ENCODE data around the gene GINS1.

Gene GINS1

DNA sequence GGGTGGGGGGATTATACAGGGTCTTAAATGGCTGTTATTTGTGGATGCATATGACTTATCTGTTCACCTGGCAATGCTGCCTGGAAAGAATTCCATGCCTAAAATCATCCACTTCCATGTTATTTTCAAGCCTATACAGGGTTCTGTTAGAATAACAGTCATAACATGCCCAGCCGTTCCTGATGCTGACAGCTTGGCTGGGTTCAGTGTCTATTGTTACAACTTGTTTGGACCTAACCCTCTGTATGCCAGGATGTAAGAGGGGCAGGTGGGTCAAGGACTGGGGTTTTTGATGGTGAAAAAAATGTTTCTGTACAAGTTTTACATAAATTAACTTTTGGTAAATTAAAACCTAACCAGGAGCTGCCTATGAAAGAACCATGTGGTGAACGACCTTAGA is 79.8 kb downstream of the GINS1 start:
- TF ChIP-seq, protein P1, sequence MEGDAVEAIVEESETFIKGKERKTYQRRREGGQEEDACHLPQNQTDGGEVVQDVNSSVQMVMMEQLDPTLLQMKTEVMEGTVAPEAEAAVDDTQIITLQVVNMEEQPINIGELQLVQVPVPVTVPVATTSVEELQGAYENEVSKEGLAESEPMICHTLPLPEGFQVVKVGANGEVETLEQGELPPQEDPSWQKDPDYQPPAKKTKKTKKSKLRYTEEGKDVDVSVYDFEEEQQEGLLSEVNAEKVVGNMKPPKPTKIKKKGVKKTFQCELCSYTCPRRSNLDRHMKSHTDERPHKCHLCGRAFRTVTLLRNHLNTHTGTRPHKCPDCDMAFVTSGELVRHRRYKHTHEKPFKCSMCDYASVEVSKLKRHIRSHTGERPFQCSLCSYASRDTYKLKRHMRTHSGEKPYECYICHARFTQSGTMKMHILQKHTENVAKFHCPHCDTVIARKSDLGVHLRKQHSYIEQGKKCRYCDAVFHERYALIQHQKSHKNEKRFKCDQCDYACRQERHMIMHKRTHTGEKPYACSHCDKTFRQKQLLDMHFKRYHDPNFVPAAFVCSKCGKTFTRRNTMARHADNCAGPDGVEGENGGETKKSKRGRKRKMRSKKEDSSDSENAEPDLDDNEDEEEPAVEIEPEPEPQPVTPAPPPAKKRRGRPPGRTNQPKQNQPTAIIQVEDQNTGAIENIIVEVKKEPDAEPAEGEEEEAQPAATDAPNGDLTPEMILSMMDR (IDR thresholded peaks at IDR 0.05; ENCODE audit: low read length) = no peak
- no peak for TF ChIP-seq EZH2 (IDR thresholded peaks at IDR 0.05; ENCODE audit: borderline replicate concordance, low read length)
- no peaks in the 10 kb centered on the region for H3K4me1 ChIP-seq (ENCODE audit: insufficient read depth, low read length, severe bottlenecking)
- no peaks in the 10 kb centered on the region for H3K36me3 ChIP-seq (ENCODE audit: insufficient read depth, low read length)
- no peaks in the 10 kb centered on the region for H3F3A ChIP-seq (ENCODE audit: insufficient read depth, low read length)
- no peak overlapping the region for H3K4me2 ChIP-seq (ENCODE audit: low read length)
- H3K27ac ChIP-seq (ENCODE audit: low read depth, low read length, poor library complexity, severe bottlenecking) = no peak overlapping the region
- H4K20me1 ChIP-seq (ENCODE audit: insufficient read depth, low read length) = no peaks in the 10 kb centered on the region
- no peaks in the 10 kb centered on the region for H3K27me3 ChIP-seq (ENCODE audit: insufficient read depth, low read length)
- H3K4me3 ChIP-seq (ENCODE audit: low read depth, low read length, poor library complexity, severe bottlenecking) = no peak overlapping the region
- H2AFZ ChIP-seq (ENCODE audit: low read length) = no peak overlapping the region
- H3K79me2 ChIP-seq (ENCODE audit: insufficient read depth, low read length) = no peaks in the 10 kb centered on the region
- H3K9me2 ChIP-seq (ENCODE audit: low read depth, low read length) = no peaks in the 10 kb centered on the region
- no peak overlapping the region for H3K9ac ChIP-seq (ENCODE audit: low read length)
- no peaks in the 10 kb centered on the region for H3K9me3 ChIP-seq (ENCODE audit: low read length)

DNA sequence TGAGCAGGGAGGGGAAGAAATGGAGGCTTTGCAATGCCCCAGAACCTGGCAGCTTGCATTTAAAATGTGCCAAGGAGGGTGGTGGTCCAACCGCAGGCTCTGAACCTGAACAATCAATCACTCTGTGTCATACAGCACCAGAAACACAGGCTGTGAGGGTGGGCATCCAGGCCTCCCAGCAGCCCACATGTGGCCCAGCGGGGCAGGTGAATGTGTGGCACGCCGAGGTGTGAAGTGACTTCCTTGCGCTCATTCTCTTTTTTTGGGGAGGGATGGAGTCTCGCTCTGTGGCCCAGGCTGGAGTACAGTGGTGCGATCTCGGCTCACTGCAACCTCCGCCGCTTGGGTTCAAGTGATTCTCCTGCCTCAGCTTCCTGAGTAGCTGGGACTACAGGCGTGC is 80.5 kb downstream of the GINS1 start:
- Histone ChIP-seq H2AFZ (ENCODE audit: low read length) (no peak overlapping the region), H3K9me2 (ENCODE audit: low read depth, low read length) (no peaks in the 10 kb centered on the region), H3K27me3 (ENCODE audit: insufficient read depth, low read length) (no peaks in the 10 kb centered on the region), H3K36me3 (ENCODE audit: insufficient read depth, low read length) (no peaks in the 10 kb centered on the region), H3K4me1 (ENCODE audit: insufficient read depth, low read length, severe bottlenecking) (no peaks in the 10 kb centered on the region), H3K79me2 (ENCODE audit: insufficient read depth, low read length) (no peaks in the 10 kb centered on the region), H3F3A (ENCODE audit: insufficient read depth, low read length) (no peaks in the 10 kb centered on the region), H3K27ac (ENCODE audit: low read depth, low read length, poor library complexity, severe bottlenecking) (no peak overlapping the region), H3K4me3 (ENCODE audit: low read depth, low read length, poor library complexity, severe bottlenecking) (no peak overlapping the region), H4K20me1 (ENCODE audit: insufficient read depth, low read length) (no peaks in the 10 kb centered on the region), H3K4me2 (ENCODE audit: low read length) (no peak overlapping the region), H3K9ac (ENCODE audit: low read length) (no peak overlapping the region), H3K9me3 (ENCODE audit: low read length) (no peaks in the 10 kb centered on the region)
- TF ChIP-seq EZH2 (IDR thresholded peaks at IDR 0.05; ENCODE audit: borderline replicate concordance, low read length) = no peak
- TF ChIP-seq, protein P1 (IDR thresholded peaks at IDR 0.05; ENCODE audit: low read length) = no peak

DNA sequence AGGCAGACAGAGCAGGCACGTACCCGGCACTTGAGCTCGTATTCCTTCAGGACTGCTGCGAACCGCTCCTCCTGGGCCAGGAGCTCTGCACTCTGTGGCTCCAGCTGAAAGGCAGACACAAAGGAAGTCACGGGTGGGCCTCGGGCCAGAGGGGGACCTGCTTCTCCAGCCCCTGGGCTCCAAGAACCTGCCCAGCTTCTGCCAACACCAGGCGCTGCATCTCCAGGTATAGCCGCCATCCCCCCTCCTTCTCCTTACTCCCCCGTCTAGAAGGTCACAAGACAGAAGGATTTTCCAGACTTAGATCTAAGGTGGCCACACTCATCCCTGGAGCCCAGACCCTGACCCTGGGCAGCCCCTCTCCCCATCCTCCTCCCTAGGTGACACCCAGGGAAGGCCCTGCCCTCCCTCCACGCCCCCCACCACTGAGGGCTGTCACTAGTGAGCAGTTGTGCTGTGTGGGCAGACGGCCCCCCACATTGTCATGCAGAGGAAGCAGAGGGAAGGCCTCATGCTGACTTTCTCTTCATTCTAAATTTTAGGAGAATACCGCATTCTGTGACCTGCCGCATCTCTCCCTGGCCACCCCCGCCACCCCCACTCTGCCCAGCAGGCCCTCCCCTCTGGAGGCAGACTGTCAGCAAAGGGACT is 81.9 kb downstream of the GINS1 start:
- Histone ChIP-seq H3K9ac (ENCODE audit: low read length) (no peak overlapping the region), H3K27ac (ENCODE audit: low read depth, low read length, poor library complexity, severe bottlenecking) (no peak overlapping the region), H3K4me2 (ENCODE audit: low read length) (no peak overlapping the region), H3F3A (ENCODE audit: insufficient read depth, low read length) (no peaks in the 10 kb centered on the region), H3K9me3 (ENCODE audit: low read length) (no peaks in the 10 kb centered on the region), H3K27me3 (ENCODE audit: insufficient read depth, low read length) (no peaks in the 10 kb centered on the region), H3K79me2 (ENCODE audit: insufficient read depth, low read length) (no peaks in the 10 kb centered on the region), H3K4me3 (ENCODE audit: low read depth, low read length, poor library complexity, severe bottlenecking) (no peak overlapping the region), H3K4me1 (ENCODE audit: insufficient read depth, low read length, severe bottlenecking) (no peaks in the 10 kb centered on the region), H3K36me3 (ENCODE audit: insufficient read depth, low read length) (no peaks in the 10 kb centered on the region), H4K20me1 (ENCODE audit: insufficient read depth, low read length) (no peaks in the 10 kb centered on the region), H2AFZ (ENCODE audit: low read length) (no peak overlapping the region), H3K9me2 (ENCODE audit: low read depth, low read length) (no peaks in the 10 kb centered on the region)
- TF ChIP-seq, protein P1 (IDR thresholded peaks at IDR 0.05; ENCODE audit: low read length) = no peak
- no peak for TF ChIP-seq EZH2 (IDR thresholded peaks at IDR 0.05; ENCODE audit: borderline replicate concordance, low read length)
